Stimulated activated naive CD4-positive, alpha-beta T cell treated with Interleukin-2 at 50 U/mL for 16 hours (primary cell): ENCODE data around the gene EPAS1.

Experiments used
- DNase-seq: peaks from one replicate; lab custom pipeline; 2025; lab: John Stamatoyannopoulos, UW

Gene EPAS1

DNA sequence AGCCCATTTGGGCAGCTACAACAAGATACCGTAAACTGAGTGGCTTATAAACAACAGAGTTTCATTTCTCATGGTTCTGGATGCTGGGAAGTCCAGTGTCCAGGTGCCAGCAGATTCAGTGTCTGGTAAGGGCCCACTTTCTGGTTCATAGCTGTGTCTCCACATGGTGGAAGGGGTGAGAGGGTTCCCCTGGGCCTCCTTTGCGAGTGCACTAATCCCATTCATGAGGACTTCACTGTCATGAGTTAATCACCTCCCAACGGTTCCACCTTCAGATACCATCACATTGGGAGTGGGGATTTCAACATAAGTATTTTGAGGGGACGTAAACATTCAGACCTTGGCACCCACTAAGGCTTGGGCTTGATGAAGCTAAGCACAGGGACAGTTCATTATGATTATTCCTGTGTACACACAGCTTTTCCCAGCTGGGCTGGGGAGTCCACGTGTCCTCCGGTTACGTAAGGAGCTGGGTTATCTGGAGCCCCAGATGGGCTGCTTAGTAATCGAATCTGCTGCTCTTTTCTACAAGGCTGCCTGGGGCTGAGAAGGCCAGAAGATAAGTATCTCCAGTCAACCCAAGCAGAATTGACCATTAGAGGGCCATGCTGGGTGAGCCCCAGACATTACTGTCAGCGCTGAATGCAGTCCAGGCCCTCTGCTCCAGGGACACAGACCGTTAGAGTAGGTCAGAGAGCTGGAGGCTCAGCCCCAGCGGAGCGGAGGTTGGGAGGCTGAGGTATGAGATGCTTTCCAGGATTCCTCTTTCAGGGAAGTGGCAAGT lies 42.7 kb downstream of the EPAS1 start:
- DNase-seq = no peak

GRCh38 chr2:46340740-46341420 lies 43.7 kb downstream of the EPAS1 start:
- no peak for DNase-seq

DNA sequence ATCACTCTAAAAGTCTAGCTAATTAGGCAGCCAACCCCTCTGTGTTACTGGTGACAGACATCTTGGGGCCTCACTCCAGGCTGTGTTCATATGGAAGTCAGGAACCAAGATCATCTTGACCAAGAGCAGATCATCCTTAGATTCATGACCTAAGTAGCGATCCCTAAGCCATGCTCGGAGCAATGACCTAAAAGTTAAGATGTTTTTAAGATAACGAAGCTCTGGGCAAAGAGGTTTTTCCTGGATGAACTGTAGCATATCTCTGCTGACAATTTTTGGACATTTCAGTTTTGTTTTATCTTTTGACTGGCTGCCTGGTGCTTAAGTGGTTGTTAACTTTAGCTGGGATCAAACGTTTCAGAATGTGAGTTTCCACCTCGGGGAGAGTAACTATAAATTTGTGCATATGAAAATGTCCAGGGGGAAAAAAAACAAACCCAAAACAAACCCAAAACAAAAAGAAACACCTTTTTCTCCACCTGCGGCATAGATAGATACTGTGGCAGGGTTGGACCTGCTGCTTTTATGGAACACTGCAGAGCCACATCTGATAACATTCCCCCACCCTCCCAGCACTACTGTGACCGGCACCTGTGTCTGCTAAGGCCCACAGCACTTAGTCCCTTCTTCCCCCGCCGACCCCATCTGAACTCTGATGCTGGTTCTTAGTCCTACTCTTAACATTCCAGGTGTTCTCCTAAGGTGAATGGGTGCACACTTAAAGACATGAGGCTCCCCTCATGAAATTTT lies 45.5 kb downstream of the EPAS1 start:
- no peak for DNase-seq

DNA sequence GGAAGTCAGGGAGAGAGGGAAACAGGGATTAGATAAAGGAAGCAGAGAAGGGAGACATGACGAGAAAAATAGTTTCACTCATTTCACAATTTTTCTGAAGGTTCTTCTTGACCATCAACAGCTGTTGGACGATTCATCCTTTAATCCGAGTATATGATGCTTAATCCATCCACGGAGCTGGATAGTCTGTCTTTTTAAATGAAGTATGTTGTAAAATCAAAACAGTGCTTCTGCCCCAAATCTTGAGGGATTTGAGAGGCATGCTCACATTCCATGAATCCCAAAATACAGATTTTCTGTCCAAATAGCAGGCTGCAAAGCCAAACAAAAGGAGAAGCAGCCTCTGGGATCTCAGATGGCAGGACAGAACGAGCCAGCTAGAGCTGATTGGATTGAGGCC lies 47.5 kb downstream of the EPAS1 start:
- DNase-seq = no peak

GRCh38 chr2:46345775-46346174 lies 48.6 kb downstream of the EPAS1 start:
- DNase-seq = no peak

DNA sequence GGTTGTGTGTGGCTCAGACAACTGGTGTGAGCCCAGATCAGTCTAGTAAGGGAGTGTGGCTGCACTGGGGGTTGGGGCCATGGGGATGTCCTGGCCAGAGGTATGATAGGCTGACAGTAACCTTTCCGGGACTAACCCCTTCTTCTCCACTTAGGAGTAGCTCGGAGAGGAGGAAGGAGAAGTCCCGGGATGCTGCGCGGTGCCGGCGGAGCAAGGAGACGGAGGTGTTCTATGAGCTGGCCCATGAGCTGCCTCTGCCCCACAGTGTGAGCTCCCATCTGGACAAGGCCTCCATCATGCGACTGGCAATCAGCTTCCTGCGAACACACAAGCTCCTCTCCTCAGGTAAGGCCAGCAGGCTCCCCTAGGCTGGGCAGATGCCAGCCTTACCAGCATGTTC lies 49.5 kb downstream of the EPAS1 start:
- DNase-seq = no peak

- DNase-seq = no peak
These were observed 50.6 kb downstream of the EPAS1 start for GRCh38 chr2:46347648-46348280.

DNA sequence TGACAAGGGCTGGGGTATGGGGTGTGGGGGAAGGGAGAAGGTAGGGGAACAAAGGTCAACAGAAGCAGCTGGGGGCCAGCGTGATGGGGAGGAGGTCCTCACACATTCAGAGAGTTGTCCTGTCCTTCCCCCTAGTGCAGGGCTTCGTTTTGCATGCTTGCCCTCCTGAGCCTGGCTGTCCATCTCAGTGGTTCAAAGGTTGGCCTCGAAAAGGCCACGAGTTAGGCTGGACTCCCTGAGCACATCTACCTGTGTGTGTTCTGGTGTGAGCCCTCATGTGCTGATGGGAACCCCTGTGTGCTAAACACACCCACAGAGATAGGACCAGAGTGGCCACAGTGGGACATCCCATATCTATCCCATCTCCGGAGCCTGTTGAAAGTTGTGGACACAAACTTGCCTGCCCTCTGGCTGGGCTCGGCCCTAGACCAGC lies 51.9 kb downstream of the EPAS1 start:
- no peak for DNase-seq

- no peak for DNase-seq
These were observed 53.0 kb downstream of the EPAS1 start for GRCh38 chr2:46350029-46350689.

GRCh38 chr2:46351098-46351749 lies 54.0 kb downstream of the EPAS1 start:
- peak; percentile 3 for DNase-seq

- DNase-seq = peak; percentile 66
These were observed 54.5 kb downstream of the EPAS1 start for GRCh38 chr2:46351750-46352138.

GRCh38 chr2:46352621-46353020 lies 55.4 kb downstream of the EPAS1 start:
- no peak for DNase-seq

DNA sequence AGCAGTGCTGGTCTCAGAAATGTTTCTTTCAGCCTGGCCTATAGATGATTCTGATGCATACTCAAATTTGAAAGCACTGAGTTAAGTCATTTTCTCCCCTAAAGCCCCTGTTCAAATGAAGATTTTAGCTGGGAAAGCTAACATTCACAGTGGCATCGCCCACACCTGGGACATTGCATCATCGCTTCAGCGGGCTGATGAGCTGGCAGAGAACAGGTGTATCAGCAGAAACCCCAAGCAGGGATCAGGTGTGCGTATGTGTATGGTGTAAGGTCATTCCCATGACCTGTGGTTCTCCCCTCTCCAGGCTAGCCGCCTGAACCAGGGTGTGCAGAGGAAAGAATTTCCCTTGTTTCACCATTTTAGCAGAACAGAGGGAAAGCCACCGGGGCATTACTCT lies 56.3 kb downstream of the EPAS1 start:
- no peak for DNase-seq

- DNase-seq = no peak
These were observed 58.5 kb downstream of the EPAS1 start for GRCh38 chr2:46355756-46356155.

DNA sequence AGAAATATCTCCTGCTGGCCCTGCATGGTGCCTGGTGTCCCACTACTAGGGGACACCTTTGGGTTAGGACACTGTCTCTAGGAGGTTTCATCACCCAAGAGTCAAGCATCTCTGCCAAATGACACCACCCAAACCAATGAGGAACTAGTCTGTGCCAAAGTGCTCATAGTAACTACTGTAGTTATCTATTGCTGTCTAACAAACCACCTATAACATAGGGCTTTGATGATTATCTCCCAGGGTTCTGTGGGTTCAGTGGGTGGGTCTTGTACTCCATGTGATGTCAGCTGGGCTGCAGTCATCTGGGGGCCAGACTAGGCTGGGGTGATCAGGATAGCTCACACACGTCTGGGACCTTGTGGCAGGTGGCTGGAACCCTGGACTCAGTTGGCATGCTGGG lies 59.8 kb downstream of the EPAS1 start:
- no peak for DNase-seq

DNA sequence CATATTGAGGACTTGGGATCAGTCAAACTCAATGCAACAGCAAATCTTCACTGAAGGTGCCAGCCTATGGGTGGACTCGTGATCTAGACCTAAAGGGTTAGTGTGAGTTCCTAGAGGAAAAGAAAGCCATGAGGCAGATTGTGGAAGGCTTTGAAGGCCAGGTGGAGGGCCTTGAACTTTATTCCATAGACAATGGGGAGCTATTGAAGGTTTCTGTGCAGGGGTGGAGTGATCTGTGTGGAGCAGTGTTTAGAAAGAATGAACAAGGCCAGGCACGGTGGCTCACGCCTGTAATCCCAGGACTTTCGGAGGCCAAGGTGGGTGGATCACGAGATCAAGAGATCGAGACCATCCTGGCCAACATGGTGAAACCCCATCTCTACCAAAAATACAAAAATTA lies 61.5 kb downstream of the EPAS1 start:
- DNase-seq = no peak

DNA sequence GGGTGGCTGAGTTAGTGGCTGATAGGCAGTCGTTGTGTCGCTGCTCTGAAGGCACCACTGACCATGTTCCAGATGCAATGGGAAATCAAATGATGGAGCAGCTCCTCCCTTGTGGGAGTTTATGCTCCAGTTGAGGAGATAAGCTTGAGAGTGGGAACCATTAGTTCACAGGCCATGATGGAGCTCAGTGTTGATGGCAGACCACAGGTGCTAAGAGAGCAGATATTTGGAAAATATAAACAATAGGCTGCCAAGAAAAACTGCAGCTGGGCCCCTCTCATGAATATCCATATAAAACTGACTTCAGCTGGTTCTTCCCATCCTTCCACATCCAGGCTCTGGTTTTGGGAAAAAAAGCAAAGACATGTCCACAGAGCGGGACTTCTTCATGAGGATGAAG lies 63.1 kb downstream of the EPAS1 start:
- no peak for DNase-seq

GRCh38 chr2:46361920-46362666 lies 64.9 kb downstream of the EPAS1 start:
- DNase-seq = no peak

DNA sequence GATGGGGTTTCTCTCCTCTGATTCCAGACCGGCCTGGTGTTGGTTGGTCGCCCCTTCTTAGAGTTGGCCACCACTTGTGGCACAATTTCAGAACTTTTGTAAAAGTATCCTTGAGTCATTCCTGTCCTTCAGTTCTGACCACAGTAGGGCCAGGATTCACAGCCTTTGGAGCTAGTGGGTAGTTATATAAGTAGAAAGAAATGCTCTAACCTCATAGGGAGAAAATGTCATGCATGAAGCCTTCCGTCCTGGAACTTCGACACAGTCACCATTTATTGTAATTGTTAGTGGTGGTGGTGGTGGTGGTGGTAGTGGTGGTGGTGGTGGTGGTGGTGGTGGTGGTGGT lies 65.4 kb downstream of the EPAS1 start:
- no peak for DNase-seq

DNA sequence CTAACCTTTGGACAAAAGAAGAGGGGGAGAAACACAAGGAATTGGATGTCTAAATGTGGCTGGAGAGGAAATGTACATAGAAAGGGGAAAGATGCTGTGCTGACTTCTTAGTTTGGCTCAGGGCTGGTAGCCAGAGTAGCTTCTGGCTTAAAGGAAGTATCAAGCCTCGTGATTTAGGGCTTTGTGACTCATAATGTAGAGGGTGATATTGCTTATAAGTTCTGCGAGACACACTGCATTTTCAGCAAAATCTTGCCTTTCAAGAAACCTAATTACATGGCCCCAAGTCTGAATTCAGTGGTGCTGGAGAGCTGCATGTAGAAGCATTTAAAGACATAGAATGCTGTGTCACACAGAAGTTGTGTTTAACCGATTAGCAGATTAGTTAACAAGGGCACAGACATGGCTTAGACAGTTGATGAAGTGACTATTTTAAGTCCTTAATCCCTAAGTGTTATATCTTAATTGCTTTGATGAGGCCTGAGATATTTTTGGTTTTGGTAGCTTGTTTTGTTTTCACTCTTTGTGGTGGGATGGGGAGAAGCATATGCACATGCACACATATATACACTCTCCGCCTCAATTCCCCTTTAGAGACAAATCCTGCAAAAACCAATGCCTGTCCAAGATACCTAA lies 66.4 kb downstream of the EPAS1 start:
- no peak for DNase-seq
